IMR-90 (cell line): ENCODE data around the gene PHF14. TPM values are rescaled to one million over a fixed set of nuclear protein-coding genes. Genes with fewer than 3 reads are reported as not detected.

Source experiments
- ATAC-seq: fragments of 200-7000 bp; cut with Tn5 transposase; 2 replicates; pipeline ENCODE4 v1.9.1; 2020; ENCODE audit warnings: low read depth, mild to moderate bottlenecking, moderate library complexity
- BruUV-seq: library from RNA; stranded (reverse); fragments of 400-500 nt; replicated peaks from 2 replicates; lab custom pipeline; 2021; lab: Mats Ljungman, UMichigan
- CTCF ChIA-PET: fragments of 300-600 bp; formaldehyde crosslinking; extraction: SDS; loops from one replicate; lab custom pipeline; 2021; ENCODE audit warnings: antibody characterized with exemption; lab: Yijun Ruan, JAX
- POLR2A ChIA-PET: fragments of 300-600 bp; sonication (Branson Sonifier 250); formaldehyde crosslinking; loops from one replicate; lab custom pipeline; 2022; ENCODE audit warnings: antibody characterized with exemption; ENCODE audit not compliant: unreplicated experiment; lab: Charles Lee
- DNase-seq: peaks from one replicate; pipeline ENCODE4 v3.0.0; 2013
- H2AFZ ChIP-seq: replicated peaks from 2 replicates; pipeline ENCODE3; 2013; ENCODE audit warnings: low read length, mild to moderate bottlenecking; ENCODE audit not compliant: poor library complexity
- H2AK5ac ChIP-seq: 2 replicates; pipeline ENCODE4 v1.6.1; 2013; ENCODE audit warnings: low read depth, low read length, inconsistent platforms
- H2AK9ac ChIP-seq: replicated peaks from 2 replicates; pipeline ENCODE3; 2013; ENCODE audit warnings: mild to moderate bottlenecking, low read depth, low read length, moderate library complexity; ENCODE audit not compliant: poor library complexity
- H2BK120ac ChIP-seq: 2 replicates; pipeline ENCODE4 v1.6.1; 2013; ENCODE audit warnings: low read depth, low read length, inconsistent platforms
- H2BK15ac ChIP-seq: 3 replicates; pipeline ENCODE4 v1.6.1; 2013; ENCODE audit warnings: low read depth, low read length, inconsistent platforms
- H2BK20ac ChIP-seq: 2 replicates; pipeline ENCODE4 v1.6.1; 2013; ENCODE audit warnings: low read depth, mild to moderate bottlenecking, inconsistent platforms, low read length, moderate library complexity
- H2BK5ac ChIP-seq: 2 replicates; pipeline ENCODE4 v1.6.1; 2013; ENCODE audit warnings: mild to moderate bottlenecking, low read depth, low read length, inconsistent platforms; ENCODE audit not compliant: poor library complexity, severe bottlenecking
- H3K14ac ChIP-seq: replicated peaks from 2 replicates; pipeline ENCODE4 v1.6.1; 2013; ENCODE audit warnings: low read depth, low read length, inconsistent platforms
- H3K18ac ChIP-seq: 2 replicates; pipeline ENCODE4 v1.6.1; 2013; ENCODE audit warnings: low read depth, low read length, control low read depth
- H3K23ac ChIP-seq: 2 replicates; pipeline ENCODE4 v1.6.1; 2013; ENCODE audit warnings: low read depth, low read length, inconsistent platforms
- H3K27ac ChIP-seq: 2 replicates; pipeline ENCODE4 v1.5.1; 2013; ENCODE audit warnings: mild to moderate bottlenecking, control low read depth, low read length; ENCODE audit not compliant: insufficient read depth
- H3K27me3 ChIP-seq: 2 replicates; pipeline ENCODE4 v1.6.1; 2013; ENCODE audit warnings: low read length; ENCODE audit not compliant: control insufficient read depth, insufficient read depth
- H3K36me3 ChIP-seq: 2 replicates; pipeline ENCODE4 v1.6.1; 2013; ENCODE audit warnings: low read length, mixed read lengths; ENCODE audit not compliant: control insufficient read depth, insufficient read depth
- H3K4ac ChIP-seq: 2 replicates; pipeline ENCODE4 v1.6.1; 2013; ENCODE audit warnings: low read depth, low read length, inconsistent platforms
- H3K4me1 ChIP-seq: 2 replicates; pipeline ENCODE4 v1.6.1; 2013; ENCODE audit warnings: low read length, mixed read lengths; ENCODE audit not compliant: control insufficient read depth, insufficient read depth
- H3K4me2 ChIP-seq: 2 replicates; pipeline ENCODE4 v1.6.1; 2013; ENCODE audit warnings: low read depth, mild to moderate bottlenecking, control low read depth, low read length, moderate library complexity
- H3K4me3 ChIP-seq: 2 replicates; pipeline ENCODE4 v1.5.1; 2013; ENCODE audit warnings: low read depth, mild to moderate bottlenecking, control low read depth, low read length, moderate library complexity; ENCODE audit not compliant: insufficient read depth
- H3K56ac ChIP-seq: 2 replicates; pipeline ENCODE4 v1.6.1; 2013; ENCODE audit warnings: low read length, inconsistent platforms; ENCODE audit not compliant: insufficient read depth; ENCODE audit errors: extremely low read depth
- H3K79me1 ChIP-seq, 2 experiments: 2 replicates each; pipeline ENCODE4 v1.6.1; 2013; ENCODE audit warnings: low read length in 2 of 2, inconsistent platforms in 1 of 2, low read depth in 1 of 2
- H3K9ac ChIP-seq: 2 replicates; pipeline ENCODE4 v1.6.1; 2013; ENCODE audit warnings: low read depth, low read length, control low read depth
- H3K9me1 ChIP-seq: 2 replicates; pipeline ENCODE4 v1.6.1; 2013; ENCODE audit warnings: low read length, inconsistent platforms; ENCODE audit not compliant: insufficient read depth
- H3K9me3 ChIP-seq: 2 replicates; pipeline ENCODE4 v1.6.1; 2013; ENCODE audit warnings: low read length; ENCODE audit not compliant: control insufficient read depth, insufficient read depth
- H4K20me1 ChIP-seq: 2 replicates; pipeline ENCODE4 v1.6.1; 2013; ENCODE audit warnings: low read length, inconsistent platforms; ENCODE audit not compliant: insufficient read depth
- H4K5ac ChIP-seq: 2 replicates; pipeline ENCODE4 v1.6.1; 2013; ENCODE audit warnings: mild to moderate bottlenecking, low read depth, low read length, control low read depth
- H4K8ac ChIP-seq, 2 experiments: 2 replicates each; pipeline ENCODE4 v1.6.1; 2013; ENCODE audit warnings: low read depth in 2 of 2, low read length in 2 of 2, control low read depth in 1 of 2, inconsistent platforms in 1 of 2
- H4K91ac ChIP-seq: 2 replicates; pipeline ENCODE4 v1.6.1; 2013; ENCODE audit warnings: low read depth, low read length, inconsistent platforms; ENCODE audit not compliant: insufficient read depth
- CHD1 ChIP-seq: IDR thresholded peaks from 2 replicates; pipeline ENCODE4 v1.6.1; 2012; ENCODE audit warnings: low read depth, low read length, improper control_type of control experiment
- MAFK ChIP-seq: IDR thresholded peaks from 2 replicates; pipeline ENCODE4 v1.6.1; 2012; ENCODE audit warnings: low read depth, low read length, improper control_type of control experiment
- MAZ ChIP-seq: IDR thresholded peaks from 2 replicates; pipeline ENCODE4 v1.6.1; 2012; ENCODE audit warnings: low read depth, mild to moderate bottlenecking, low read length, improper control_type of control experiment, moderate library complexity, borderline replicate concordance
- POLR2A ChIP-seq: IDR thresholded peaks from 2 replicates; pipeline ENCODE4 v1.6.1; 2012; ENCODE audit warnings: mild to moderate bottlenecking, low read depth, low read length
- RAD21 ChIP-seq: IDR thresholded peaks from 2 replicates; pipeline ENCODE4 v1.6.1; 2012; ENCODE audit warnings: low read length, improper control_type of control experiment
- RCOR1 ChIP-seq: IDR thresholded peaks from 2 replicates; pipeline ENCODE4 v1.6.1; 2012; ENCODE audit warnings: mild to moderate bottlenecking, low read length, improper control_type of control experiment; ENCODE audit not compliant: insufficient replicate concordance
- WGBS, 2 experiments: methylation state at CpG; one replicate each; pipeline versions ENCODE4 v1.1.5 to v1.1.7; 2013; ENCODE audit warnings: missing lambda C conversion rate in 2 of 2; ENCODE audit not compliant: insufficient read length in 1 of 2; ENCODE audit errors: extremely low coverage in 2 of 2; 5-methylcytosine and 5-hydroxymethylcytosine counted together
- dilution Hi-C: fragments of 300-500 bp; cut with HindIII; formaldehyde crosslinking; loops from one replicate; pipeline ENCODE4 v1.14.3; 2018; ENCODE audit warnings: low sequenced_read_pairs; ENCODE audit not compliant: unreplicated experiment
- in situ Hi-C: fragments of 300-500 bp; cut with MboI; formaldehyde crosslinking; loops from 3 replicates; pipeline ENCODE4 v1.14.3; 2019; ENCODE audit warnings: low sequenced_read_pairs, inconsistent platforms, mixed read lengths
- intact Hi-C: fragments of 100-400 bp; cut with micrococcal nuclease; formaldehyde crosslinking; loops from 2 replicates; pipeline ENCODE4 v1.10.0; 2022
- polyA plus RNA-seq, 3 experiments: library from polyadenylated mRNA; depleted of rRNA; stranded (reverse); fragments of >200 nt; gene quantifications; 2 replicates each; pipeline ENCODE4 v1.2.3, GENCODE V29; 2012; ENCODE audit warnings: low replicate concordance in 1 of 3
- total RNA-seq: library from RNA; depleted of rRNA; stranded (reverse); fragments of >200 nt; gene quantifications from 2 replicates; pipeline ENCODE4 v1.2.3, GENCODE V29; 2012

Gene PHF14
- total and polyA plus RNA-seq, 2 of the 4 experiments (the other 2 are of a cell fraction), result 8.7 to 17.2 TPM

DNA sequence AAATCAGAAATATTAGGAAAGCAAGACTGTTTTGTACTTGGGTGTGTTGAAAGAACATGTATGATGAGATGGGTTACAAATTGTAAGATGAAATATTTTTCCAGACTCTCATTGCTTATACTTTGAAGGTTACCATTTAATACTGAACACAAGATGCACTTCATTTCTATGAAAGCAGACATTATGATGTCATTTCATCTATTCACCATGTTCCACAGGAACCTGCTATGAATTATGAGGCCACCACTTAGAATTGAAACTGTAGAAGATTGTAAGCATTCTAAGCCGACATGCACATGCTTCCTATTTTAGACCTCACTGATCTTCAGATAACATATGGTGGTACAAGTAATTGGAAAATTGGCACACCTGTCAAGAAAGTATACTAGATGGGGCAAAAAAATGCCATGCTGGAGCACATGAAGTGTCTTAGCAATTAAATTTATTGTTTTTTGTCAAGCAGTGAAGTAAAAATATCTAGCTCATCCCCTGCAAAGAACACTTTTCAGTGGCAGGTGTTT, 195.0 kb downstream of the PHF14 start:
- in situ Hi-C loops, result no loop called here
- no peak for TF ChIP-seq RAD21
- no peak for TF ChIP-seq MAZ
- TF ChIP-seq MAFK, result no peak
- no peak for TF ChIP-seq CHD1
- TF ChIP-seq POLR2A, result no peak
- TF ChIP-seq RCOR1, result no peak

More for the DNA sequence above, 195.0 kb downstream of the PHF14 start:
- H3K9me3 ChIP-seq, result no peaks in the 10 kb centered on the region
- H2BK20ac ChIP-seq, result no peak overlapping the region
- intact Hi-C loops (no loop called here), dilution Hi-C loops (no loop called here)
- H3K36me3 ChIP-seq, result no peaks in the 10 kb centered on the region
- no peak overlapping the region for H3K4me2 ChIP-seq
- H4K5ac ChIP-seq, result no peak overlapping the region
- H3K23ac ChIP-seq, result no peak overlapping the region
- no peaks in the 10 kb centered on the region for H4K20me1 ChIP-seq
- H2AFZ ChIP-seq, result no peak overlapping the region
- no peak overlapping the region for H3K9ac ChIP-seq
- POLR2A ChIA-PET, result no interaction called here
- ATAC-seq (no peak), DNase-seq (no peak)
- H3K18ac ChIP-seq, result no peak overlapping the region
- H3K27me3 ChIP-seq, result no peaks in the 10 kb centered on the region
- H2BK5ac ChIP-seq, result no peak overlapping the region
- H4K91ac ChIP-seq, result no peak overlapping the region
- no peak overlapping the region for H4K8ac ChIP-seq
- no peak overlapping the region for H3K27ac ChIP-seq
- no peak overlapping the region for H3K4ac ChIP-seq
- no peaks in the 10 kb centered on the region for H3K4me1 ChIP-seq
- no peak overlapping the region for H2BK120ac ChIP-seq
- WGBS, 2 experiments, result no CpG with 5 or more reads among the region's 1 CpG
- H2BK15ac ChIP-seq, result no peak overlapping the region
- CTCF ChIA-PET, result no interaction called here
- no peaks in the 10 kb centered on the region for H3K79me1 ChIP-seq
- no TSS peak for BruUV-seq
- no peak overlapping the region for H3K4me3 ChIP-seq
- no peak overlapping the region for H2AK5ac ChIP-seq
- H2AK9ac ChIP-seq, result no peak overlapping the region
- H3K56ac ChIP-seq, result no peak overlapping the region
- no peak overlapping the region for H3K14ac ChIP-seq
- H3K9me1 ChIP-seq, result no peaks in the 10 kb centered on the region
